Measurements from ENCODE around the gene ALKBH2.

The ALKBH2 gene

GRCh38 chr12:109044241-109044640 lies 49.0 kb downstream of the ALKBH2 start:
- H3K27ac Mint-ChIP-seq = no peak overlapping the region
- peaks cover 3% of the 10 kb centered on the region for H3K36me3 Mint-ChIP-seq (ENCODE audit: low read depth)
- no peak overlapping the region for H3K4me3 Mint-ChIP-seq
- peaks cover 2% of the 10 kb centered on the region for H3K4me1 Mint-ChIP-seq (ENCODE audit: low read depth)
- H3K9me3 Mint-ChIP-seq = peaks cover 5% of the 10 kb centered on the region
- peaks cover 19% of the 10 kb centered on the region for H3K27me3 Mint-ChIP-seq (ENCODE audit: low read depth)

Measured in T-helper 1 cell treated with Interleukin-12 subunit alpha and Interleukin-12 subunit beta and Interleukin-4 antibody, amounts not matched to agents 30 μg/mL and 1 μg/mL, for 36 hours (primary cell).